Measurements from ENCODE around the gene CH25H.
"Not testable (repeated sequence)": the region's sequence is repeated elsewhere in the genome, so short reads cannot be mapped to it uniquely, and the experiment has no call there.

CH25H gene, protein sequence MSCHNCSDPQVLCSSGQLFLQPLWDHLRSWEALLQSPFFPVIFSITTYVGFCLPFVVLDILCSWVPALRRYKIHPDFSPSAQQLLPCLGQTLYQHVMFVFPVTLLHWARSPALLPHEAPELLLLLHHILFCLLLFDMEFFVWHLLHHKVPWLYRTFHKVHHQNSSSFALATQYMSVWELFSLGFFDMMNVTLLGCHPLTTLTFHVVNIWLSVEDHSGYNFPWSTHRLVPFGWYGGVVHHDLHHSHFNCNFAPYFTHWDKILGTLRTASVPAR

DNA sequence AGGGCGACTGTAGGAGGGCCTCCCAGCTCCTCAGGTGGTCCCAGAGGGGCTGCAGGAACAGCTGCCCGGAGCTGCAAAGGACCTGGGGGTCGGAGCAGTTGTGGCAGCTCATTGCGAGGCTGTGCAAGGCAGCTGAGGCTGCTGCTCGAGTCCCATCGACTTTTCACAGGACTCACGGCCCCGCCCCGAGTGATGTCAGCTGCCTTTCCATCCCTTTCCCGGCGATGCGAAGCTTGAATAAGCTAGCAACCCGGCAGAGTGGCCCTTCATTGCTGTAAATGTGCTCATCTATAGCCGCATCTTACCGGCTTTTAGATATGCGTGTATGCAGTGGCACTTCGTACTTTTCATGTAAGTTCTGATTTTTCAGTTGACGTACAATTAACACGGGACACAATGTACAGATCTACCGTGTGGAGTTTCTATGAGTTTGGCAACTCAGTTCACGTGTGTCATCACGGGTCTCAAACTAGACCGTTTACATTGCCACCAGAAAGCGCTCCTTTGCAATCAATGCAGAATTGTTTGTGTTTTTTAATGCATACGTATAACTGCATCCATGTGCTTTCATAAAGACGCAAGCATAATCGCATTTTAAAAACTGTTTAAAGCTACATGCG is at the start of gene CH25H:
Gene CH25H (minus strand): TSS at position 137 of the 620 bp plus-strand sequence. CDS start 25 bp downstream, at position 112.
- peak within 1 kb of the TSS; percentile 46 for H3K9ac ChIP-seq (ENCODE audit: low read length)
- H3K27ac ChIP-seq (ENCODE audit: low read depth, low read length): peak within 1 kb of the TSS; percentile 41
- peak within 1 kb of the TSS; percentile 60 to 91 for H3K4me3 ChIP-seq (ENCODE audit: low read depth in 1 of 2, low read length in 2 of 2)
- peaks cover 14% of the 10 kb centered on the region for H3K4me1 ChIP-seq (ENCODE audit: insufficient read depth, low read length)
- peaks cover 19 to 20% of the 10 kb centered on the region in 2 donors for H3K27me3 ChIP-seq (ENCODE audit: control insufficient read depth in 1 of 2, insufficient read depth in 2 of 2, low read length in 2 of 2)
- no peaks in the 10 kb centered on the region for H3K9me3 ChIP-seq (ENCODE audit: low read length)
- H3K36me3 ChIP-seq (ENCODE audit: insufficient read depth, low read length): no peaks in the 10 kb centered on the region

DNA sequence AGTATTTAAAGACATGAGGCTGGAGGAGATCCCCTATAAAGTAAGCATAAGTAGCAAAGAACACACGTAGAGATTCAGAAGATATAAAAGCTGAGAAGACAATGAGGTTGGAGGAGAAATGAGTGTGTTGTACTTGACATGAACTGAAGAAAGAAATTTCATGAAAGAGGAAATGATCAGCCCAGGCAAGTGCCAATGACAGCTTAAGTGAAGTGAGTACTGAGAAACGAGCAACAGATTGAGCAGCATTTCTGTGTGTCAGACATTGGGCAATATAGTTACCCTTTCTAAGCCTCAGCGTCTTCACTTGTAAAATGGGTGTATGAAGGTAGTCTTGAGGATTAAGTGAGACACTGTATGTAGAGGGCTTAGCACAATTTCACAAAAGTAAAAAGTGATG is 49.2 kb upstream of the CH25H start:
- Histone ChIP-seq H3K9ac (ENCODE audit: low read length) (no peak overlapping the region), H3K27me3 (ENCODE audit: control insufficient read depth in 1 of 2, insufficient read depth in 2 of 2, low read length in 2 of 2) (no peaks in the 10 kb centered on the region), H3K27ac (ENCODE audit: low read depth, low read length) (no peak overlapping the region), H3K9me3 (ENCODE audit: low read length) (no peaks in the 10 kb centered on the region), H3K36me3 (ENCODE audit: insufficient read depth, low read length) (no peaks in the 10 kb centered on the region), H3K4me3 (ENCODE audit: low read depth in 1 of 2, low read length in 2 of 2) (no peak overlapping the region), H3K4me1 (ENCODE audit: insufficient read depth, low read length) (peaks cover 9% of the 10 kb centered on the region)

DNA sequence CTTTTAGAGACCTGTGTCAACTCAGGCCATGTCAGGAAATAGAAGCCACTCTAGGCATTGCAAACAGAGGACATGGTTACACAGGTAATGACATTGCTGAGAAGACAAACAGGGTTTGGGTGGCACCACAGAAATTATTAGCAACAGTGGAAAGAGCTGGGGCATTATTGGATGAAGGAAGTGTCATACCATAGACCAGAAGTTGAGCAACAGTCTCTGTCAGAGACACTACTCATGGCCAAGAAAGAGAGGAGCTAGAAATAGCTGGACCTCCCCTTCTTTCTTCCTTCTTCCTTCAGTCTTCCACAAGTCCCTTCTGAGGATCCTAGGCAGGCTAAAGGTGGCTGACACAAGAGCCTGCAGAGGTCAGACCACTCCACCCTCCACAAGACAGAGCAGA is 48.7 kb upstream of the CH25H start:
- Histone ChIP-seq H3K4me3 (ENCODE audit: low read depth in 1 of 2, low read length in 2 of 2) (no peak overlapping the region), H3K27ac (ENCODE audit: low read depth, low read length) (no peak overlapping the region), H3K4me1 (ENCODE audit: insufficient read depth, low read length) (peaks cover 11% of the 10 kb centered on the region), H3K27me3 (ENCODE audit: control insufficient read depth in 1 of 2, insufficient read depth in 2 of 2, low read length in 2 of 2) (no peaks in the 10 kb centered on the region), H3K9me3 (ENCODE audit: low read length) (no peaks in the 10 kb centered on the region), H3K9ac (ENCODE audit: low read length) (no peak overlapping the region), H3K36me3 (ENCODE audit: insufficient read depth, low read length) (no peaks in the 10 kb centered on the region)

DNA sequence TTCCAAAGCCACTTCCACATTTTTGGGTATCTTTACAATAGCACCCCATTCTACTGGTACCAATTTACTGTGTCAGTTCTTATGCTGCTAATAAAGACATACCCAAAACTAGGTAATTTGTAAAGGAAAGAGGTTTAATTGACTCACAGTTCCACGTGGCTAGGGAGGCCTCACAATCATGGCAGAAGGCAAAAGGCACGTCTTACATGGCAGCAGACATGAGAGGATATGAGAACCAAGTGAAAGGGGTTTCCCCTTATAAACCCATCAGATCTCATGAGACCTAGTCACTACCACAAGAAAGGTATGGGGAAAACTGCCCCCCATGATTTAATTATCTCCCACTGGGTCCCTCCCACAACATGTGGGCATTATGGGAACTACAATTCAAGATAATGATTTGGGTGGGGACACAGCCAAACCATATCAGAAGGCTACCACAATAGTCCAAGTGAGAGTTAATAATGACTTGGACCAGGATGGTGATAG is 48.0 kb upstream of the CH25H start:
- H3K4me1 ChIP-seq (ENCODE audit: insufficient read depth, low read length); H3K36me3 ChIP-seq (ENCODE audit: insufficient read depth, low read length); H3K27ac ChIP-seq (ENCODE audit: low read depth, low read length); H3K9ac ChIP-seq (ENCODE audit: low read length); H3K27me3 ChIP-seq (ENCODE audit: control insufficient read depth in 1 of 2, insufficient read depth in 2 of 2, low read length in 2 of 2); H3K4me3 ChIP-seq (ENCODE audit: low read depth in 1 of 2, low read length in 2 of 2); H3K9me3 ChIP-seq (ENCODE audit: low read length): not testable (repeated sequence)

DNA sequence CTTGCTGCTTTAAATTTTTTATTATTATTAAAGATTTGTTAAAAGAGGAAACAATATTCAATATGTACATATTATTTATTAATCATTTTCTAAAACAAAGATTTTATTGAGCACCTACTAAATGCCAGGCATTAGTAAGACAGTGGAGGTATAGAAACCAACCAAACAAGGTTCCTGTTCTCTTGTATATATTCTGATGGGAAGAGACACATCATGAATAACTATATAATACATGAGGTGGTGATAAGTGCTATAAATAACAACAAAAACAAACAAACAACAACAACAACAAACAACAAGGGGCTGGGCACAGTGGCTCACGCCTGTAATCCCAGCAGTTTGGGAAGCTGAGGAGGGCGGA is 45.1 kb upstream of the CH25H start:
- Histone ChIP-seq H3K4me3 (ENCODE audit: low read depth in 1 of 2, low read length in 2 of 2) (no peak overlapping the region), H3K27ac (ENCODE audit: low read depth, low read length) (no peak overlapping the region), H3K36me3 (ENCODE audit: insufficient read depth, low read length) (no peaks in the 10 kb centered on the region), H3K27me3 (ENCODE audit: control insufficient read depth in 1 of 2, insufficient read depth in 2 of 2, low read length in 2 of 2) (no peaks in the 10 kb centered on the region), H3K9ac (ENCODE audit: low read length) (no peak overlapping the region), H3K9me3 (ENCODE audit: low read length) (no peaks in the 10 kb centered on the region), H3K4me1 (ENCODE audit: insufficient read depth, low read length) (peaks cover 8% of the 10 kb centered on the region)

DNA sequence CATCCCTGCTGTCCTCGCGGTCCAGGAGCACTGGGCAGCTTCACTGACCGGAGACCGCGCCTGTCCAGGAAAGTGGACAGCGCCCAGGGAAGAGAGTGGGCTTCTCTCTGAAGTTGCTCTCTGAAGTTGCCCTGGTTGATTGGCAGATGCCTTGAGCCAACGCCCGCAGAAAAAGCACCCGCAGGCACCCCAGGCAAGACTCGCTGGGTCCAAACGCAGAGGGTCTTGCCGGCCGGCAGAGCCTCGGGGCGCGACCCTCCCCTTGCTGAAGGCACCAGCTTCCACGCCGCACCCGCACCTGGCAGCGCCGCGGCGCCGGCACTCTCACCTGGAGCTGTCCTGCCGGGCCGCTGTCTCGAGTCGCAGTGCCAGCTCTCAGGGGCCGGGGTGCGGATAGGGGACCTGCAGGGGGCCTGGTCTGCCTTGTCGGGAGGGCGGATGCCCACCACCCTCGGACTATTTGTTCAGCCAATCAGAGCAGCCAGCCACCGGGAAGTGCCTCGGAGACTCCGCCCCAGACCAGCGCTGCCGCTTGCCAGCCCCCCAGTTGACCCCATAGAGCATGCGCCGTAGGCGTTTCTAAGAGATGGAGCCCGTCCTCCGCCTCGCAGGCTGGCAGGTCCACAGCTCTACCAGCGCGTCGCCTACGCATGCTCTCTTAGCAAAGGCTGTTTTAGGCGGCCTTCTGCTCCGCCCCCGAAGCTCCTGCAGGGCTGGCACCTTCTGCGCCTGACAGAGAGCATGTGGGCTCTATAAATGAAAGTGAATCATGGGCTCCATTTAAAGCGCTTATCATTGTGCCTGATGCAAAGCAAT is 44.5 kb upstream of the CH25H start, which contains the start of gene LIPA:
Gene LIPA (minus strand): TSS at position 367 of the 816 bp plus-strand sequence. CDS start 4,127 bp downstream, outside the sequence.
- Histone ChIP-seq H3K27me3 (ENCODE audit: control insufficient read depth in 1 of 2, insufficient read depth in 2 of 2, low read length in 2 of 2) (no peaks in the 10 kb centered on the region), H3K9me3 (ENCODE audit: low read length) (no peaks in the 10 kb centered on the region), H3K27ac (ENCODE audit: low read depth, low read length) (peak within 1 kb of the TSS; percentile 71), H3K4me3 (ENCODE audit: low read depth in 1 of 2, low read length in 2 of 2) (peak within 1 kb of the TSS; percentile 64 to 94), H3K36me3 (ENCODE audit: insufficient read depth, low read length) (no peaks in the 10 kb centered on the region), H3K4me1 (ENCODE audit: insufficient read depth, low read length) (peaks cover 8% of the 10 kb centered on the region), H3K9ac (ENCODE audit: low read length) (peak within 1 kb of the TSS; percentile 62)

DNA sequence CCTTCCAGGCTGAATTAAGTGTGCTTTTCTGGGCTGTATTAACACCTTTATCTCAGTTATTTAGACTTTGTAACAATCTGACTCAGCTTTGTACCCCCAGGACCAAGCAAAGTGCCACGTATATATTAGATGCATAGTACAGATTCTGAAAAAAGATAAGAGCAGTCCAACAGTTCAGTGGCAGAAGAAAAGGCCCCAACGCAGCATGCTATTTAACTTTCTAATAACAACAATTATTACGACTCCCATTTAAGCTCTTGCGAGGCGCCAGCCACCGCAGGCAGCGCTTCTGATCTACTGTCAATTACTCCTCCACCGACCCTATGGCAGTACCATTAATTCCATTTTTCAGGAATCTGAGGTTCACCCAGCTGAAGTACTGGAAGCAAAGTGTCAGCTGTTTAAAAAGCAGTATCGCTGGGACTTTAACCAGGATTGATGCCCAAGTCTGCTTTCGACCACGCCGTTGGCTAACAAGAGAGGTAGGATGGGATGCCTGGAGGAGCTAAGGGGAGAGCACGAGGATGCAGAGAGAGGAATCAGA is 43.8 kb upstream of the CH25H start:
- peak overlapping the region; percentile 62 for H3K9ac ChIP-seq (ENCODE audit: low read length)
- peak overlapping the region; percentile 64 to 94 for H3K4me3 ChIP-seq (ENCODE audit: low read depth in 1 of 2, low read length in 2 of 2)
- peaks cover 8% of the 10 kb centered on the region for H3K4me1 ChIP-seq (ENCODE audit: insufficient read depth, low read length)
- H3K27ac ChIP-seq (ENCODE audit: low read depth, low read length): no peak overlapping the region
- H3K36me3 ChIP-seq (ENCODE audit: insufficient read depth, low read length): no peaks in the 10 kb centered on the region
- H3K9me3 ChIP-seq (ENCODE audit: low read length): no peaks in the 10 kb centered on the region
- H3K27me3 ChIP-seq (ENCODE audit: control insufficient read depth in 1 of 2, insufficient read depth in 2 of 2, low read length in 2 of 2): no peaks in the 10 kb centered on the region

DNA sequence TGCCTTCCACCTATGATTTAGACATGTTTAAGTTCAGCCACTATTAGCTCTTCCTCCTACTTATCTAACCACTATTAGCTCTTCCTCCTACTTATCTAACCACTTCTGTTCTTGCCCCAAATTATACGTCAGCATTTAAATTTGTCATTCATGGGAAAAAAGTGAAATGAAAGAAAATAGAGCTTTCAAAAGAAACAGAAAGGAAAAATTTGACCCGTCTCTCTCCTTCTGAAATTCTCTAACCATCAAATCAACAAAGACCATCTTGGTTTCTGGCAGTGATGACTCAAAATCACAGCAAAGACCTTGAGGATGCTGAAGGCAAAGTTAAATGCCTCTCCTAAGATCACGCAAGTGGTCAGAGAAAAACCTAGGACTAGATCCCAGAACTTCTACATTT is 41.9 kb upstream of the CH25H start:
- Histone ChIP-seq H3K4me3 (ENCODE audit: low read depth in 1 of 2, low read length in 2 of 2) (no peak overlapping the region), H3K9me3 (ENCODE audit: low read length) (no peaks in the 10 kb centered on the region), H3K36me3 (ENCODE audit: insufficient read depth, low read length) (peaks cover 4% of the 10 kb centered on the region), H3K27me3 (ENCODE audit: control insufficient read depth in 1 of 2, insufficient read depth in 2 of 2, low read length in 2 of 2) (no peaks in the 10 kb centered on the region), H3K9ac (ENCODE audit: low read length) (no peak overlapping the region), H3K27ac (ENCODE audit: low read depth, low read length) (no peak overlapping the region), H3K4me1 (ENCODE audit: insufficient read depth, low read length) (peaks cover 8% of the 10 kb centered on the region)

DNA sequence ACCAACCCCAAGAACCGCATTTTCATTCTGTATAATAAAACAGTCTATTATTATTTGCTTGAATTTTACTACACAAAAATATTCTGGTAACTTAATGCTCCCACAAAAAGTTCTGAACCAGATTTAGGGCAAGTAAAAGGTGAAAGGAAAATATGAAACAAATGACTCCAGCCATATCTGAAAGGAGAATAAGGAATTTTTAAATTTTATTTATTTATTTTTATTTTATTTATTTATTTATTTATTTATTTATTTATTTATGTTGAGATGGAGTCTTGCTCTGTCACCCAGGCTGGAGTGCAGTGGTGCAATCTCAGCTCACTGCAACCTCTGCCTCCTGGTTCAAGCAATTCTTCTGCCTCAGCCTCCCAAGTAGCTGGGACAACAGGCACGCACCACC is 40.5 kb upstream of the CH25H start:
- H3K27ac ChIP-seq (ENCODE audit: low read depth, low read length); H3K9me3 ChIP-seq (ENCODE audit: low read length); H3K4me1 ChIP-seq (ENCODE audit: insufficient read depth, low read length); H3K9ac ChIP-seq (ENCODE audit: low read length); H3K4me3 ChIP-seq (ENCODE audit: low read depth in 1 of 2, low read length in 2 of 2); H3K36me3 ChIP-seq (ENCODE audit: insufficient read depth, low read length); H3K27me3 ChIP-seq (ENCODE audit: control insufficient read depth in 1 of 2, insufficient read depth in 2 of 2, low read length in 2 of 2): not testable (repeated sequence)

DNA sequence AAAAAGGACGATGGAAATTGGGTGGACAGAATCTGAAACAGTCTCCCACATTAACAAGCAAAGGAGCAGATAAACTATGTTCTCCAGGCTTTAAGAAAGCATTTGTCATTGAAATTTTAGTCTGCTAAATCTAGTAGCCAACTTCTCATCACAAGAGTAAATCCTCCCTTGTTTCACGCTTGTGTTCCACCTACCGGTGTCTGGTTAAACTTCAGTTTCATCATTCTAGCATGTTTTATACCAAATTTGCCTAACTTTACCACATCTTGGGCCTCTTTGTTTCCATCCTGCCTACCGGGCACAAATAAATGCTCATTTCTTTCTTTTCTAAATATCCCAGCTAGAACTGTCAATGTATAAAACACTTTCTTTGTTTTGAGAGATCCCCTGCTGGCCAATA is 38.7 kb upstream of the CH25H start:
- peaks cover 5% of the 10 kb centered on the region for H3K4me1 ChIP-seq (ENCODE audit: insufficient read depth, low read length)
- H3K27ac ChIP-seq (ENCODE audit: low read depth, low read length): no peak overlapping the region
- no peak overlapping the region for H3K9ac ChIP-seq (ENCODE audit: low read length)
- peaks cover 4% of the 10 kb centered on the region for H3K36me3 ChIP-seq (ENCODE audit: insufficient read depth, low read length)
- no peaks in the 10 kb centered on the region for H3K27me3 ChIP-seq (ENCODE audit: control insufficient read depth in 1 of 2, insufficient read depth in 2 of 2, low read length in 2 of 2)
- no peaks in the 10 kb centered on the region for H3K9me3 ChIP-seq (ENCODE audit: low read length)
- no peak overlapping the region for H3K4me3 ChIP-seq (ENCODE audit: low read depth in 1 of 2, low read length in 2 of 2)

DNA sequence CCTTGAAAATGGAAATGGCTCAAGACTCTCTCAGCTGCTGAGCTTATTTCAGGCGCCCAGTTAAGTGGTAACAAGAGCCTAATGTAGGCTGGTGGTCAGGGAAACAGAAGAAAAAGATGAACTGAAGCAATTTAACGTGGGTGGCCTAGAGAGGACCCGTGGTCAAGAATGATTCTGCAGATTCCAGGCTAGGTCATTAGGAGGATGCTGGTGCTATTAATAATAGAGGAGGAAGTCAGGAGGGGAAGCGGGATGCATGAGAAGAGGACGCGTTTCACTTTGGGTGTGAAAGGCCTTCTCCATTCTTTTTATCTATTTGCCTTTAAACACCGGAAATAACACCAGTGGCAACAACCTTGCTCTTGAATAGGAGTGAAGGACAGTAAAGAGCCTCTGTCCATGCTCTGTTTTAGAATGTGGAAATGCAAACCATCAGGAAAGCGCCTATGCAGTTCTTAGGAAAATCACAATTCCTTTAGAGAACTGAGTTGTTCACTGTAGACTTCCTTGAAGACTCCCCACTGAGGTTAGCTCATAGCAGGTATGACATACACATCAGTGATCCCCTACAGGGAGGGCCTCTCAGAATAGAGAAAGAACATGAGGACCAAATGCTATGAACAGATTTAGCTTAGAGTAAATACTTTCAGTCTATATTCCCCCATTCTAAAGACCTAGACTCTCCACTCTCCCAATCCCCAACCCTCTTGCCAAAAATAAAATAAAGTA is 35.9 kb upstream of the CH25H start:
- Histone ChIP-seq H3K27ac (ENCODE audit: low read depth, low read length) (no peak overlapping the region), H3K4me3 (ENCODE audit: low read depth in 1 of 2, low read length in 2 of 2) (no peak overlapping the region), H3K36me3 (ENCODE audit: insufficient read depth, low read length) (peaks cover 14% of the 10 kb centered on the region), H3K27me3 (ENCODE audit: control insufficient read depth in 1 of 2, insufficient read depth in 2 of 2, low read length in 2 of 2) (no peaks in the 10 kb centered on the region), H3K9ac (ENCODE audit: low read length) (no peak overlapping the region), H3K9me3 (ENCODE audit: low read length) (no peaks in the 10 kb centered on the region), H3K4me1 (ENCODE audit: insufficient read depth, low read length) (no peaks in the 10 kb centered on the region)
